ENCODE results near the gene CAB39. TPM values are rescaled to one million over a fixed set of nuclear protein-coding genes. Genes with fewer than 3 reads are reported as not detected.

The CAB39 gene
- polyA plus RNA-seq, 3 donors: 33.1 to 53.8 (median 38.3) TPM

DNA sequence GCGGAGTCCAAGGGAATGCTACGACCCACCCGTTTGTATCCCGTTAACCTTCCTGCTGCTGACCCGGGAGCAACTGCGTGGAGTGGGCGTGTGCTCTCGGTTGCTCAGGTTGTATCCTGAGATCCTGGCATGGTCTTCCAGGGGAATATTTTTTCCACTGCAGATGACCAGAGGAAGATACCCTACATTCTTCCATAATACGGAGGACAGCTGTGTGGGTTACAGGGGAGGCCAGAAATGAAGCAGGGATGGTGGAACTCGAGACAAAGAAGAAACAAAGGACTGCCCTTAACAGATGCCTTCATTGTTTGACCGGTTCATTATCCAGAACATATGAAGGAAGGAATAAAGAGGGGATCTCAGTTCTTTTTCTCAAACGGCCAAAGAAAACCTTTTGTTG, 39.8 kb upstream of the CAB39 start:
- Histone ChIP-seq H3K36me3 (replicated peaks in 1 of 2; ENCODE audit: control insufficient read depth in 1 of 2, insufficient read depth in 2 of 2, low read length in 2 of 2) (no peaks in the 10 kb centered on the region), H3K9me3 (replicated peaks in 1 of 2; ENCODE audit: control insufficient read depth in 1 of 2, insufficient read depth in 1 of 2, low read length in 2 of 2) (peaks cover 0 to 2% of the 10 kb centered on the region in 2 donors), H4K20me1 (ENCODE audit: insufficient read depth, low read length) (no peaks in the 10 kb centered on the region), H3K27ac (ENCODE audit: low read depth in 1 of 2, low read length in 2 of 2) (no peak overlapping the region), H3K4me2 (replicated peaks; ENCODE audit: extremely low read depth, low read length, poor library complexity, severe bottlenecking) (no peak overlapping the region), H3K9ac (ENCODE audit: insufficient read depth, low read length, poor library complexity, severe bottlenecking) (no peak overlapping the region), H3K79me2 (ENCODE audit: insufficient read depth, low read length) (no peaks in the 10 kb centered on the region), H3K27me3 (ENCODE audit: control insufficient read depth in 2 of 2, insufficient read depth in 2 of 2, low read length in 2 of 2) (no peaks in the 10 kb centered on the region), H2AFZ (ENCODE audit: insufficient read depth, low read depth, low read length, poor library complexity, severe bottlenecking) (no peak overlapping the region), H3K4me3 (replicated peaks in 1 of 3; ENCODE audit: low read depth in 2 of 3, low read length in 3 of 3) (no peak overlapping the region), H3K4me1 (ENCODE audit: control insufficient read depth in 1 of 2, insufficient read depth in 2 of 2, low read length in 2 of 2) (peaks cover 43 to 49% of the 10 kb centered on the region in 2 donors)
- TF ChIP-seq, protein P1, sequence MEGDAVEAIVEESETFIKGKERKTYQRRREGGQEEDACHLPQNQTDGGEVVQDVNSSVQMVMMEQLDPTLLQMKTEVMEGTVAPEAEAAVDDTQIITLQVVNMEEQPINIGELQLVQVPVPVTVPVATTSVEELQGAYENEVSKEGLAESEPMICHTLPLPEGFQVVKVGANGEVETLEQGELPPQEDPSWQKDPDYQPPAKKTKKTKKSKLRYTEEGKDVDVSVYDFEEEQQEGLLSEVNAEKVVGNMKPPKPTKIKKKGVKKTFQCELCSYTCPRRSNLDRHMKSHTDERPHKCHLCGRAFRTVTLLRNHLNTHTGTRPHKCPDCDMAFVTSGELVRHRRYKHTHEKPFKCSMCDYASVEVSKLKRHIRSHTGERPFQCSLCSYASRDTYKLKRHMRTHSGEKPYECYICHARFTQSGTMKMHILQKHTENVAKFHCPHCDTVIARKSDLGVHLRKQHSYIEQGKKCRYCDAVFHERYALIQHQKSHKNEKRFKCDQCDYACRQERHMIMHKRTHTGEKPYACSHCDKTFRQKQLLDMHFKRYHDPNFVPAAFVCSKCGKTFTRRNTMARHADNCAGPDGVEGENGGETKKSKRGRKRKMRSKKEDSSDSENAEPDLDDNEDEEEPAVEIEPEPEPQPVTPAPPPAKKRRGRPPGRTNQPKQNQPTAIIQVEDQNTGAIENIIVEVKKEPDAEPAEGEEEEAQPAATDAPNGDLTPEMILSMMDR (IDR thresholded peaks at IDR 0.05): no peak
- no peak for DNase-seq
- Mint-ChIP-seq H3K4me1 (peaks cover 57% of the 10 kb centered on the region), H3K9me3 (peaks cover 0 to 5% (median 2%) of the 10 kb centered on the region in 7 donors), H3K27me3 (ENCODE audit: low read depth in 3 of 3) (peaks cover 2 to 4% (median 4%) of the 10 kb centered on the region in 3 donors), H3K27ac (no peak overlapping the region), H3K36me3 (peaks cover 0 to 2% of the 10 kb centered on the region in 2 donors), H3K4me3 (no peak overlapping the region)
- intact Hi-C loops (cut with micrococcal nuclease): no loop called here
- 96% methylated on average over 10 of the region's 12 CpGs for WGBS (ENCODE audit: insufficient coverage)

DNA sequence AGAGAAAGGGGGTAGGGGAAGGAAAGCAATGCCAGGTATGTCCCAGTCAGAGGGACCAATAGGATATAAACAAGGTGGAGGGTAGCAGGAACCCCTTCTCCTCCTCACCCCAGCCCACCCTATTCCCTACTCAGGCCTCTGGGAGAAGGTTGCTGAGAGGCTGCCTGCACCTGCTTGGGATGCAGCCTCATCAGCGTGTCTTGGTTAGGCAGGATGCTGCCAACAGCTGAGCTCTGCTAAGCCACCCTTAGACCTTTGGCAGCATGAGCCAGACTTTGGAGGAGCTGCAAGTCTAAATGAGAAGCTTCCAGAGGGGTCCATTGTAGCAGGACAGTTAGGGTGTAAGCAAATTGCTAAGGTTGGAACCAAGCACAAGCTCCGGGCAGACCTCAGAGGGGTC, 38.2 kb upstream of the CAB39 start:
- no peak overlapping the region for H2AFZ ChIP-seq (ENCODE audit: insufficient read depth, low read depth, low read length, poor library complexity, severe bottlenecking)
- no peak overlapping the region for H3K4me3 Mint-ChIP-seq
- no peak for DNase-seq
- no peak overlapping the region for H3K27ac ChIP-seq (ENCODE audit: low read depth in 1 of 2, low read length in 2 of 2)
- intact Hi-C loops (cut with micrococcal nuclease): no loop called here
- H3K4me2 ChIP-seq (replicated peaks; ENCODE audit: extremely low read depth, low read length, poor library complexity, severe bottlenecking): no peak overlapping the region
- peaks cover 0 to 11% of the 10 kb centered on the region in 2 donors for H3K9me3 ChIP-seq (replicated peaks in 1 of 2; ENCODE audit: control insufficient read depth in 1 of 2, insufficient read depth in 1 of 2, low read length in 2 of 2)
- peaks cover 56% of the 10 kb centered on the region for H3K4me1 Mint-ChIP-seq
- TF ChIP-seq, protein P1 (IDR thresholded peaks at IDR 0.05): no peak
- H3K36me3 Mint-ChIP-seq: peaks cover 0 to 2% of the 10 kb centered on the region in 2 donors
- no peak overlapping the region for H3K4me3 ChIP-seq (replicated peaks in 1 of 3; ENCODE audit: low read depth in 2 of 3, low read length in 3 of 3)
- no peak overlapping the region for H3K27ac Mint-ChIP-seq
- no peaks in the 10 kb centered on the region for H3K79me2 ChIP-seq (ENCODE audit: insufficient read depth, low read length)
- peaks cover 2 to 6% (median 4%) of the 10 kb centered on the region in 3 donors for H3K27me3 Mint-ChIP-seq (ENCODE audit: low read depth in 3 of 3)
- no peaks in the 10 kb centered on the region for H3K27me3 ChIP-seq (ENCODE audit: control insufficient read depth in 2 of 2, insufficient read depth in 2 of 2, low read length in 2 of 2)
- H3K36me3 ChIP-seq (replicated peaks in 1 of 2; ENCODE audit: control insufficient read depth in 1 of 2, insufficient read depth in 2 of 2, low read length in 2 of 2): no peaks in the 10 kb centered on the region
- no peaks in the 10 kb centered on the region for H4K20me1 ChIP-seq (ENCODE audit: insufficient read depth, low read length)
- H3K9ac ChIP-seq (ENCODE audit: insufficient read depth, low read length, poor library complexity, severe bottlenecking): no peak overlapping the region
- H3K4me1 ChIP-seq (ENCODE audit: control insufficient read depth in 1 of 2, insufficient read depth in 2 of 2, low read length in 2 of 2): peaks cover 40 to 49% of the 10 kb centered on the region in 2 donors
- WGBS (ENCODE audit: insufficient coverage): 87% methylated on average over 2 of the region's 2 CpGs
- H3K9me3 Mint-ChIP-seq: peaks cover 0 to 11% (median 6%) of the 10 kb centered on the region in 7 donors
